Body of pancreas (tissue), 4 donors: ENCODE results near the gene CCL26.
"Not testable (repeated sequence)": the region's sequence is repeated elsewhere in the genome, so short reads cannot be mapped to it uniquely, and the experiment has no call there.

Experiments
- POLR2A ChIP-seq, 3 donors: fragments of 450-650 bp; IDR thresholded peaks; one replicate each; pipeline ENCODE4 v1.6.1; 2016; ENCODE audit warnings: antibody characterized with exemption in 3 of 3, mild to moderate bottlenecking in 2 of 3
- TF ChIP-seq, protein P1 (sequence below), 7 experiments: fragments of 450-650 bp in 4 of 7; fragments of 200-600 bp in 3 of 7; sonication (generic) in 3 of 7; IDR thresholded peaks; one replicate each; pipeline ENCODE4 v1.5.1; 2016 to 2019; ENCODE audit warnings: antibody characterized with exemption in 7 of 7

DNA sequence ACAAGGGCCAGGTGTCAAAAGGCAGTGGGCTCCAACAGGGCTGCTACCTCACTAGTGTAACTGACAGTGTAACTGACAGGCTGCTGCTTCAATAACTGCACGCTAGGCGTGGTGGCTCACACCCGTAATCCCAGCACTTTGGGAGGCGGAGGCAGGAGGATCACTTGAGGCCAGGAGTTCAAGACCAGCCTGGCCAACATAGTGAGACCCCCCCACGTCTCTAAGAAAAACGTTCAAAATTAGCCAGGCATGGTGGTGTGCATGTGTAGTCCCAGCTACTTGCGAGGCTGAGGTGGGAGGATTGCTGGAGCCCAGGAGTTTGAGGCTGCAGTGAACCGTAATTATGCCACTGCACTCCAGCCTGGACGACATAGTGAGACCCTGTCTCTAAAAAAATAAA, 50.1 kb downstream of the CCL26 start:
- TF ChIP-seq, protein P1, sequence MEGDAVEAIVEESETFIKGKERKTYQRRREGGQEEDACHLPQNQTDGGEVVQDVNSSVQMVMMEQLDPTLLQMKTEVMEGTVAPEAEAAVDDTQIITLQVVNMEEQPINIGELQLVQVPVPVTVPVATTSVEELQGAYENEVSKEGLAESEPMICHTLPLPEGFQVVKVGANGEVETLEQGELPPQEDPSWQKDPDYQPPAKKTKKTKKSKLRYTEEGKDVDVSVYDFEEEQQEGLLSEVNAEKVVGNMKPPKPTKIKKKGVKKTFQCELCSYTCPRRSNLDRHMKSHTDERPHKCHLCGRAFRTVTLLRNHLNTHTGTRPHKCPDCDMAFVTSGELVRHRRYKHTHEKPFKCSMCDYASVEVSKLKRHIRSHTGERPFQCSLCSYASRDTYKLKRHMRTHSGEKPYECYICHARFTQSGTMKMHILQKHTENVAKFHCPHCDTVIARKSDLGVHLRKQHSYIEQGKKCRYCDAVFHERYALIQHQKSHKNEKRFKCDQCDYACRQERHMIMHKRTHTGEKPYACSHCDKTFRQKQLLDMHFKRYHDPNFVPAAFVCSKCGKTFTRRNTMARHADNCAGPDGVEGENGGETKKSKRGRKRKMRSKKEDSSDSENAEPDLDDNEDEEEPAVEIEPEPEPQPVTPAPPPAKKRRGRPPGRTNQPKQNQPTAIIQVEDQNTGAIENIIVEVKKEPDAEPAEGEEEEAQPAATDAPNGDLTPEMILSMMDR (IDR thresholded peaks at IDR 0.05): not testable (repeated sequence)
- TF ChIP-seq POLR2A (IDR thresholded peaks at IDR 0.05): not testable (repeated sequence)
